Activated CD4-positive, alpha-beta T cell treated with anti-CD3 and anti-CD28 coated beads for 48 hours (primary cell): ENCODE results near the gene NEK9.
"Not testable (repeated sequence)": the region's sequence is repeated elsewhere in the genome, so short reads cannot be mapped to it uniquely, and the experiment has no call there.

Source experiments
- DNase-seq: peaks from one replicate; pipeline ENCODE4 v3.0.0-alpha.2; 2020

The NEK9 gene

DNA sequence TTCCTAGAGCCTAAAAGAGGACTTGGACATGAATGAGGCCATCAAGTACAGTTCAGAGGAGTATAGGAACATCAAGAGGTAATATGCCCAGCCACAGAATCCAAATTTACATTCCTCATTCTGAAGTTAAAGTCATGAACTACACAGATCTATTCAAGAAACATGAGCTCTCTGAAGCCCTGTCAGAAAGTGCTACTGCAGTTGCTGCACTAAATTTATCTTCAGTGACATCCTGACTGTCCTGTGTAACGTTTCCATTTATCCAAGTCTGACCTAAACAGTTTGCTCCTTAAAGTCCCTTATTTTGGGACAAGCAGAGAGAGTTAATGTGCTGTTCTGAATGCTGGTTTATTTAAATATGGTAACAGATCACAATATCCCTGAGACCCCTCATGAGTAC, 28.2 kb downstream of the NEK9 start:
- no peak for DNase-seq

DNA sequence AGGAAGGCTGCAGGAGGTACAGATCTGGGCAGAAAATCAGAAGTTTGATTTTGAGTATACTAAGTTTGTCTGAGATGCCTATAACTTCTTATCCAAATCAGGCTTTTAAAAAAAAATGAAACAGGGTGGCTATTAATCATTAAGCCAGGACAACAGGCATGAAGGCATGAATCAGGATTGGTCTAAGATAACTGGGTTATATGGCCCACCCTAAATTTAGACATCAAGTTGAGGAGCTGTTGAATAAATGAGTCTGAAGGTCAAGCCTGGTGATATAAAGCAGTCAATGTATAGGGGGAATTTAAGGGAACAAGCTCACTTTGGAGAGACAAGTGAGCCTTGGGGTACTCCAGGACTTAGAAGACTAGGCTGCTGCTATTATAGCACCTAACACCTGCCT, 28.6 kb downstream of the NEK9 start:
- no peak for DNase-seq

DNA sequence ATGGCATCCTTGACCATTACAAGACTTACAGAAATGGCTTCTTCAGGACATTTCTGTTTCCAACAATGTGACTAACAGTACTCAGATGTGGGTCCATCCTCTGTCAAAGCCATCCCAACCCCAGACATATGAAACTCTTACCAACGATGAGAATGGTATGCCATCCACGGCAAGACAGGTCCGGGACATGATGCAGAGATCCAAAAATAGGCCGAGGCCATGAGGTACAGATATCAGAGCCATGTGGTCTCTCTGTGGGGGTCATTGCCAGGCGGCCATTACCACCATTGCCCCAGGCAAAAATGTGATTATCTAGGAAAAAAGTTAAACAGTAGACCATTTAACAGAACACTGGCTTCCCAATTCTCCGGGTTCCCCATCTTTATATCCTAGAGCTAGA, 29.9 kb downstream of the NEK9 start:
- DNase-seq: no peak

DNA sequence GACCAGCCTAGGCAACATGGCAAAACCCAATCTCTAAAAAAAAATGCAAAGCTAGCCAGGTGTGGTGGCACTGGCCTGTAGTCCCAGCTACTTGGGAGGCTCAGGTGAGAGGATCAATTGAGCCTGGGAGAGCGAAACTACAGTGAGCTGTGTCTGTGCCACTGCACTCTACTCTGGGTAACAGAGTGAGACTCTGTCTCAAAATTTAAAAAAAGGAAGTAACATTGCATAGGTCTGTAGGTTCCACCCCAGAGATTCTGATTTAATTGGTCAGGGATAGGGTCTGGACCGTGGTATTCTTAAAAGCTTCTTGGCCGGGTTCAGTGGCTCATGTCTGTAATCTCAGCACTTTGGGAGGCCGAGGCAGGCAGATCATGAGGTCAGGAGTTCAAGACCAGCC, 31.2 kb downstream of the NEK9 start:
- no peak for DNase-seq

DNA sequence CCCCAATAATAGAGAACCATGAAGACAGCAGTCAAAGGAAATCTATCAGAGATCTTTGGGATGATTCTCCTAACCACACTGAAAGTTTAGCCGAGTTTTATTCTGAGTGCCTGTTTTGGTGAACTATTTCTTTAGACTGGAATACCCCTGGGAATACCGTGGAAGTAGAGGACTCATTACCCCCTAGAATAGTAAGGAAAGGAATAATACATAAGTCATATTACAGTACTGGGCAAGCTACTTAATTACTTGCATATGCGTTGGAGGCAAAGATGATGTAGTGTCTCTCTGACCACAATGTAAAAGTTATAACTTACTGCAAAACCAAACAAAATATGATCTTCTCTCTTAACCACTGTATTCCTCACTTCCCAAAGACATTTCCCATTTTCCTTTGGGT, 32.0 kb downstream of the NEK9 start:
- no peak for DNase-seq

DNA sequence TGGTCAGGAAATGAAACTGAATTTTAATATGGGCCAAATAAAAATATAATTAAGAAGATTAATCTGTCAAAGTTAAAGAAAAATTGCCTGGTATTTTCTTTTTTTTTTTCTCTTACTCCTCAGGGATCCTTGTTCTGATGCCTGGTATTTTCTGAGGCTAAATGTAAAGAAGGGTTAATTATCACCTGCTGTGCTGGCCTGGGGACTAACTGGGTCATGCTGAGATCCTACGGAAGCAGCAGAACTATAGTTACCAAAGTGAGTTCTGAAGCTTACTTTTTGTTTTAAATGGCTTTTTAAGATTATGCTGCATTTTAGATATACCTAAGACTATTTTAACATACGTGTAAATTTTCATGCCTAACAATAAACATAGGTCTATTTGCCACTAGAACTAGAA, 34.1 kb downstream of the NEK9 start:
- no peak for DNase-seq

DNA sequence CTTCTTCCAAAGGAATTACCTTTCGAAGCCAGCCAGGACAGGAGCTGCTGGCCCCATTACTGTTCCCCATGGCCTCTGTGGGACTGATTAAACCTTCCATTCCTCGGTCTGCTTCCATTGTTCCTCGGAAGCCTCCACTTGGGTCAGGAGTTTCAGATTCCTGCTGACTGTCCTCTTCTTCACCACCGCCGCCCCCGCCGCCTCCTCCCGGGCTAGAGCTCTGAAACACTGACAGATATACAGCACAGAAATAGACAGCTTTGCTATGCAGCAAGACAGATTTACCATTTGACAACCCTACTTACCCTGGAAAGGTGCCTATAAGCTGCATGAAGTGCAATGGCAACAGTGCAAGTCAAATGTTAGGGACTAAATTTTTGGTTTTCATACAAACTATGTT, 35.6 kb downstream of the NEK9 start:
- no peak for DNase-seq

DNA sequence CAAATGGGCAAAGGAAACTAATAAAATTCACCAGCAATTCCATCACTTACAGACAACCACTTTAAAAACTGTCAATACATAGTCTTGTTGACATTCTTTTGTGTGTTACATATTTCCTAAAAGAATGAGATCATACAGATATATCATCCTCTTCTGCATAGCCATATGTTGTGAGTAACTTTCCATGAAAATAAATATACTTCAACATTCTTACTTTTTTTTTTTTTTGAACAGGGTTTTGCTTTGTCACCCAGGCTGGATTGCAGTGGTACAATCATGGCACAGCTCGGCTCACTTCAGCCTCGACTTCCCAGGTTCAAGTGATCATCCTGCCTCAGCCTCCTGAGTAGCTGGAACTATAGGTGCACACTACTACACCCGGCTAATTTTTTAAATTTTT, 36.5 kb downstream of the NEK9 start:
- no peak for DNase-seq

DNA sequence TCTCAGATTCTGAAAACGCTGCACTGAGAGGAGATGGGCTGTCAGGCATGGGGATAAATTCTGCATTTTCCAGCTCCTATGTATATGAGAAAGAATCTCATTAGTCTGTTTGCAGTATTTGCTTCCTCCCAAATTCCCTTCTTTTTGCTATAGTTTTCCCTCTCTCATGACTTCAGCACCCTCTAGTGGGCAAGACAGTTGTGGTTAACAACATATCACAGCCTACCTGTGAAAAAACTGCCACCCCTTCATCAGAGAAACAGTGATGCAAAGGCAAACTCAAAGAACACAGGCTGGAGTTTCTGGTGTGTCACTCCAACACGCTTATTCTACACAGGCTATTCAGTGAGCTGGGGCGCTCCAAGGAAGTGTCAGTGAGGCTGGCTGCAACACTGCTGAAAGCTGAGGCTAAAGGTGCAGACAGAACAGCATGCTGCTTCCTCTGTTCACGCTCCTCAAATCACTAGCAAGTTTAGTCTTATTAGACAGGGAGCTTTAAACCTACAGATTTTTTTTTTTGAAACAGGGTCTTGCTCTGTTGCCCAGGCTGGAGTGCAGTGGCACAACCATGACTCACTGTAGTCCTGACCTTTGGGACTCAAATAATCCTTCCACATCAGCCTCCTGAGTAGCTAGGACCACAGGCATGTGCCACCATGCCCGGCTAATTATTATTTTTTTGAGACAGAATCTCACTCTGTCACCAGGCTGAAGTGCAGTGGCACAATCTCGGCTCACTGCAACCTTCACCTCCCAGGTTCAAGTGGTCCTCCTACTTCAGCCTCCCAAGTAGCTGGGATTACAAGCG, 38.1 kb downstream of the NEK9 start:
- peak; percentile 40 for DNase-seq

DNA sequence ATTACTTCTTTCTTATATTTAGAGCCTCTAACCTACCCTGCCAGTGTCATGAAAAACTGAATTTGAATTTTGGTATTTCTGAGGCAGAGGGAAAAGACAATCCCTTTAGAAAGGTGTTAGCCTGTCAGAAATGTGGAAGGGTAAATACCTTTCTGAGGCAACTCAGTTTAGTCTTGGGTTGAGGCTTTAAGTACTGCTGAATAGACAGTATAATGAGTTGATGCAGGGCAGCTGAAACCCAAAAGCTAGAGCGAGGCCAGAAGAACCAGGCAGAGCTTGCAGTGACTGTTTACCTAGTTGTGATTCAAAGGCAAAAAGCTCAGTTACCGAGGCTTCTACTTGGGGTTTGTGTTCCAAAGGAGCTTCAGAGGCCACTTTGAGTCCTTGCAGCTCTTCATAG, 38.7 kb downstream of the NEK9 start:
- no peak for DNase-seq

DNA sequence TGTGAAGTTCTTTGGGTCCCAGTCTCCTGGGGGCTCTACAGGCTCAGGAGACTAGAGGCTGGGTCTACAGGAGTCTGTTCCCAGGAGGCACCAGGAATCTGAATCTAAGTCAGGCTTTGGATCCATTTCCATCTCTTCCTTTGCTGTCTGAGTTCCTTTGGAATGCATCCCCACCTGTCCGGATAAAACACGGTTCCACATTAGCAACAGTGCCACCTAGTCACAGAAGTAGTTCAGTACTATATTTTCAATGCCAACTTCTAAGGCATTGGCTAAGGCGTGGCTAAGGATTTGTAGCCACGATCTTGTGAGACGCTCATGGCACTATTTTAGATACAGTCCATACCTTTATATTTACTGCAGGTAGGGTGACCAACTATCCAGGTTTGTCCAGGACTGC, 42.3 kb downstream of the NEK9 start:
- DNase-seq: no peak

DNA sequence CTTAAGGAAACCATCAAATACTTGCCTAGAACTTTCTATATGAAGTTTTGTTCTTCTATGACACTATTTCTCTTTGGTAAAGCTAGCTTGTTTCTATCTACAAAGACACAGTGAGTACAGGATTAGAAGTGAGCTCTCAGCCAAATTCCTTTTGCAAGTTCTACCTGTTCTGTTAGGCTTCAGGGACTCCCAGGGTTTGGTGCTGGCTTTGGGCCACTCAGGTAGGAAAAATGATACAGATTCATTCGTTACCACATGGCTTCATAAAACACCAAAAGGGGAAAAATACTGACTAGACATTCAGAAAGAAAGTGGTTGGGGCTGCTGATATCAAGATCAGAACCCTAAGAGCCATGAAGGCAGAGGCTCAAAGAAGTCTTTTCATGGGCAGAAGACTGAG, 43.6 kb downstream of the NEK9 start:
- DNase-seq: no peak

DNA sequence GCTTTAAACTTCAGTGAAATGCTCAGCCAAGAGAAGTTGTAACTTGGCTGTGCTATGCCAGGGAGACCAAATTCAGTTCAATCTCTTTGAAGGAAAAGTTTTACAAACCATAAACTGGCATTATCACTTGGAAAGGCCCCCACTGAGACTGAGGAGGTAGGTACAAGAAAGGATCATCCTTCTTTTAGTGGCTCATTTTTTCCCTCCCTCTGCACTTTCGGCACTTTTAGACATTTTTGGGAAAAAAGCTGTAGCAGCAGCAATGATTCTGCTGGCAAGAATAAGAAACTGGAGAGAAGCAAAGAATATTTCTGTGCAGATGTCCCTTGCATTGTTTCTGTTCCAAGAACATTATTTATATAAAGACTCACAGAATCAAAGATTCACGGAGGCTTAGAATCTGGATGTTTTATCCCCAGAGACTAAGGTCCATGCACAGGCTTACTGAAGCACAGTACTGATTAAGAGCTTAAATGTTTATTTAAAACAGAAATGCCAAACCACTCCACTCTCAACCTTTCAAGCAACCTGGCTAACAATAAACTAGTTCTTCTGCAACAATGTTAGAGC, 45.1 kb downstream of the NEK9 start:
- DNase-seq: no peak

DNA sequence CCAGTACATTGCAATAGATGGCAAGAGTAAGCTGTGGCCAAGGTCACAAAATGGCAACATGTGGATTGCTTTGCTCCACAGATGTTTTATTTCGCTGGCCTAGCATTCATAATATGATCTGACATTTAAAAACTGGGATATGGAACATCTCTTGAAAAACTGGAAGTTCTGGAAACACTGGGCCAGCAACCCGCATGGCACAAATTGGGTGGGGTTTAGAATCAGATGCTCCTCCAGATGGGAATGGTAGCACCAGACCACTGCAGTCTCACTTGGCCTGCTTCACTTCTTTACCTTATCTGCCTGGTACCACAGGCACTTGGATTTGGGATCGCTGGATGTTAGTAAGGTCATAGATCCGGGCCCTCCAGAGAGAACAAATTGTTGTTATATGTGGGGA, 47.3 kb downstream of the NEK9 start:
- DNase-seq: no peak

DNA sequence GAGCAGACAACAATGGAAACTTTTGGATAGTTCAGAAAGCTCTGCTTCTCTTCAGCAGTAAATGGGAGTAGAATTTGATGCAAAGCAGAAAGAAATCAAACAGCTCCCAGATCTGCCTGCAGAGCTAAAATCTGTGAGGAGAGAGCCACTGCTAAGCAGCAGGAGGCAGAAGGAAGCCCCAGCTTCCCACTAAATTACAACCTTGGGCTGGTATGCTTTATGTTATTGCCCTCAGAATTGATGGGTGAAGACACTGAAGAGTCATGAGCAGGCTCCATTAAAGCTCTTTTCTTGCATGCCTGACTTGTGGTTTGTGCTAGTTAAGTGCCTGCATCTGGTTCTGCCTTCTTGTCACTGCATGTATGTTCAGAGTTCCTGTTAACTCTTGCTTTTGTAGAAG, 49.1 kb downstream of the NEK9 start:
- no peak for DNase-seq

DNA sequence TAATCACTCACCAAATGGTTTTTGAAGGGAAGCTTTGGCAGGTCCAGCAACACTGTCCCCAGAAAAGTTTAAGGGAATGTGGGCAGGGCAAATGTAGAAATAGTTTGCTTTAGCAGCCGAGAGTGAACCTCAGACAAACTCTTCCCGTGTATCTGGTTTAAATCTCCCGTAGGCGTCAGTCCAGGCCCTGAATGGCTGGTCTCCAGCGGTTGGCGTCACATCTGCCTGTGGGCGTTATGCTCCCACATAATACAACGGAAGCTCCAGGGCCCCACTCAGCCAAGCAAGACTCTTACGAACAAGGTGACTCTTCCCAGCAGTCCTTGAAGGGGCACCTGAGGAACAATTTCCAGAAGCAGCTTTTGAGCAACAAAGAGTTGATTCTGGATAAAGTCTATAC, 56.5 kb downstream of the NEK9 start:
- no peak for DNase-seq

DNA sequence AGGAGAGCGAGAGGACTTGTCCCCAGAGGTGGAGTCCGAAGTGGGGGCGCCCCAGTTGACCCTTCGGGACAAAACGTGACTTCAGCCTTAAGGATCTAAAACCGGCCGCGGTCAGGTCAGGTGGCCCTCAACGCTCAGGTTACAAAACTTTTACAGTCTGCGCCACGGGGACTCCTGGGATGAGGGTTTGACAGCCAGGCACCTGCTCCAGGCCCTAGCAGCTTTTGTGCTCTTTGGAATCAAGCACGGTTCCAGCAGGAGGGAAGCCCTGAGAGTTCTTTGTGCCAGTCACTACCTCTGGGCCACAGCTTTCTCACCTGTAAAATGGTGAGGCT, 57.1 kb downstream of the NEK9 start:
- no peak for DNase-seq

DNA sequence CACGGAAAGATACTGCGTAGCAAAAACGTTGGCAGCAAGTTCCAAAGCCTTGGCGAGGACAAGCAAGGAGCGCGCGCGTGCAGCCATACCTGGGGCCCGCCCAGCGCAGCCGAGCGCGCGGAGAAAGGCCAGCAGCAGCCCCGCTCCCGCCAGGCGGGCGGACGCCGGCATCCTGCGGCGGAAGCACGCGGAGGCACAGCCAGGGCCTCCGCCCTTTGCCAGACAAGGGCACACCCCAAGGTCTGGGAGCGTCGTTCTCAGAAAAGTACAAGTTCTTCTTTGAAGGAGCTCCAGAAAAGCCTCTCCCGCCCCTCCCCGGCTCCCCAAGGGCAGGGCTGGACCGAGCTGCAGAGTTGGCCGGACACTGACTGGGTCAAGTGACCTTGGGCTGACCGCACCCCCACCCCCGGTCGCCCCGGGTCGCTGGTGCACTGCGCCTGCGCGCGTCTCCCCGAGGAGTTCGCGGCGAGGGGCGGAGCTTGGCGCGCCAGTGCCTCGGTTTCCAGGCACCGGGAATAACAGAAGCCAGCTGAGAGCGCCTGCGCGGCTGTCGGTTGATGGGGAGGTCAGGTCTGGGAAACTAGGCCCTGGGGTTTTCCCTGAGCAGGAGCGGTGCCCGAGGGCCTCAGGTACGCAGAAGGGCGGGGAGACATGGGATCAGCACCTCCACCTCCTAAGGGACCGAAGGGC, 57.6 kb downstream of the NEK9 start, which contains the start of gene ZC2HC1C:
Gene ZC2HC1C (plus strand): TSS at position 521 of the 690 bp plus-strand sequence. CDS start 933 bp downstream, outside the sequence.
- DNase-seq: peak; percentile 75

DNA sequence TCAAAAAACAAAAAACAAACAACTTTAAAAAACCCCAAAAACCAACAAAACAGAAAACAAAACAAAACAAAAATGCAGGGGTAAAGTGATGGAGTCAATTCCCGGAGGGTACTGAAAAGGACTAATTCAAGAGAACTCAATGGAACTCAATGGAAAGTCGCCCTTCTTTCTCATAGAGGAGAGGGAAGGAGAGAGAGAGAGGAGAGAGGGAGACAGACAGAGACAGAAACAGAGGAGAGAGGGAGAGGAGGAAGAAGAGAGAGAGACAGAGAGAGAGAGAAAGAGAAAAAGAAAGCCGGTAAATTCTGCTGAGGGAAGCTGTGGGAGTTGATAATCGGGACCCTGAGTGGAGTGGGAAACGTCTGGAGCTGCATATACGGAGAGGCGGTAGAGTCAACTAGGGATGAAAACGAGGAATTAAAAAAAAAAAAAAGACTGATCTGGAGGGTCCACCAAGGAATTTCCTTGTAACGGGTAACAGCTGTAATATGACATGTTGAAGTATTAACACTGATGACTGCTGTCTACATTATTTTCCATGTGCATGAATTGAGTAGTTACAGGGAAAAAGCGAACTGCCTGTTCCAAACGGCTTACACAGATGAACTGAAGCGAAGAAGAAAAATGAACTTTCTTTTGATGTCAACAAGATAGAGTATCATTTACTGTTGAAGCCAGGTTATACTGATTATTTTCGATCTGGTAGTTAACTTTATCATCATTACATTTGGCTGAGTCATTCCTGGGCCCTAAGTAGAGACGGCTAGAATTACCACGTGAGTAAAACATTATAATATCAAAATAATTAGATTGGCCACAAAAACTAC, 58.3 kb downstream of the NEK9 start:
- DNase-seq: no peak

DNA sequence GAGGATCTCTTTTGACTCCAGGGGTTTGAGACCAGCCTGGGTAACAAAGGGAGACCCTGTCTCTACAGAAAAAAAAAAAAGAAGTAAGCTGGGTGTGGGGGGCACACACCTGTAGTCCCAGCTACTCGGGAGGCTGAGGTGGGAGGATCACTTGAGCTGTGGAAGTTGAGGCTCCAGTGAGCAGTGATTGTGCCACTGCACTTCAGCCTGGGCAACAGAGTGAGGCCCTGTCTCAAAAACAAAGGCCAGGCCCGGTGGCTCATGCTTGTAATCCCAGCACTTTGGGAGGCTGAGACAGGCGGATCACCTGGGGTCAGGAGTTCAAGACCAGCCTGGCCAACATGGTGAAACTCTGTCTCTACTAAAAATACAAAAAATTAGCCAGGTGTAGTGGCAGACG, 59.1 kb downstream of the NEK9 start:
- not testable (repeated sequence) for DNase-seq

DNA sequence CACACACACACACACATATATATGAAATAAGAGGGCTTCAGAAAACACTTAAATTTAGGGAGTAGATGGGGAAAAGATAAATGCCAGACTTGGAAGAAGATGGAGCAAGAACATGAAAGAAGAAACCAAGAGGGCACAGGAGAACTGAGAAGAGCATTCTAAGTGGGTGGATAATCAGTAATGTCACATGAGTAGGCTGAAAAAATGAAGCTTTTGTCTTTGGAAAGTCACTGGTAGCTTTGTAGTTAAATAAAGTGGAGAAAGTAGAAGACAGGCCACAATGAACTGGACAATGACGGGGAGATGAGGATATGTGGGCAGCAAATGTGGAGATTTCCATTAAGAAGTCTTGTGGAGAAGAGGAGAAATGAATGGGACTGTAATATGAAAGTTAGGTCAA, 59.6 kb downstream of the NEK9 start:
- no peak for DNase-seq

DNA sequence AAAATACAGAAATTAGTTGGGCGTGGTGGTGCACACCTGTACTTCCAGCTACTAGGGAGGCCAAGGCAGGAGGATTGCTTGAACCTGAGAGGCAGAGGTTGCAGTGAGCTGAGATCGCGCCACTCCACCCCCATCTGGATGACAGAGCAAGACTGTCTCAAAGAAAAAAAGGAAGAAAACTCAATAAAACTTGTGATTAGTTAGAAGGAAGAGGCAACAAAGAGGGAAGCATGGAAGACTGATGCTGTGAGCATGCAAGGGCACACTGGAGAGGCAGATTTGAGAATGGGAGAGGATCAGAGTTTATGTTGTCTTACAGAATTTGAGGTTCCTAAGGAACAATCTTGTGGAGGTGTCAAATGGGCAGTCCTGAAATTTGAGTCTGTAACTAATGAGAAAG, 60.2 kb downstream of the NEK9 start:
- DNase-seq: no peak

DNA sequence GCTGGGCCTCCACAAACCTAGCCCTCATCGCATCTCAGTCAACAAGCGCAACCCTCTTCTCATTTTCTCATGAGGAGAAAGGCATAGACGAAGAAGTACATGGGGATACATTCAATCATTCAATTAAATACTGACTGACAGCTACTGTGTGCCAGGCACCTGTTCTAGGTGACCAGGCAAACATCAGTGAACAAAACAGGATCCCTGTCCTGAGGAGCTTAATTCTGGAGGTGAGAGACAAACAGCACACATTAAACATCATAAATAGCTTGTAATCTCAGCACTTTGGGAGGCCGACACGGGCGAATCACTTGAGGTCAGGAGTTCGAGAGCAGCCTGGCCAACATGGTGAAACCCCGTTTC, 62.7 kb downstream of the NEK9 start:
- DNase-seq: no peak
